MV-4-11 (cell line): ENCODE measurements around the gene KCNE4.

Source experiments
- DNase-seq: peaks from one replicate; lab custom pipeline; 2025; lab: John Stamatoyannopoulos, UW

The KCNE4 gene

DNA sequence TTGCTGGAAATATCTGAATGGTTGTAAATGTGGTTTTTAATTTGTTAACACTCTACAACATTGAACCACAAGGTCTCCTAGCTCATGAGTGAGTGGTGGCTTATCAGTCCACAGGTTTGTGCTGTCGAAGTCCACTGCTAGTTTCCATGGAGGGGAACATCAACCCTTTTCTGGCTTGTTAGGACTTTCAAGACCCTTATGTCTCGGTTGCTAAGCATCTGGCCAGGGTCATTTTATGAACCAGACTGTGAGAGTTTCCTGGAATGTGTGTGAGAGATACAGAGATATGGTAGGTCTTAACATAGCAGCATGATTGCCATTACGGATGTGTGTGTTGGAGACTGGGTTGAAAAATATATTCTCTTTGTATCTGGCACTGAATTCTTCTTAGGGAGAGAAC lies 36.9 kb downstream of the KCNE4 start:
- no peak for DNase-seq

DNA sequence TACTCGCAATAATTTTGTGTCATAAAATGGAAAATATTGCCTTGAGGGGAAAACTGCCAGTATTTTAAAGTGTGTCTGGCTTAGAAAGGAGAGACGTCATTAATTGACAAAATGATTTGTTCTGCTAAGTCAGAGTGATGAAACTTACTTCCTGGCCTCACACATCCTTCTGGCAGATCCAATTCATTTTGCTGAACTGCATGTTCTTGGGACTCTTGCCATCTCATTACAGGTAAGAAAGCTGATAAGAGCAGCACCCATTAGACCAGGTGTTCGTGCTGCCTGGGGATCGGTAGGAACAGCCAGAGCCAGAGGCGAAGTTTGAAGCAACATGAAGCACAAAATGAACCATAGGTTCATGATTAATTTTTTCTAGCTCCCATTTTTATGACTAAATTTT lies 38.0 kb downstream of the KCNE4 start:
- DNase-seq: no peak

DNA sequence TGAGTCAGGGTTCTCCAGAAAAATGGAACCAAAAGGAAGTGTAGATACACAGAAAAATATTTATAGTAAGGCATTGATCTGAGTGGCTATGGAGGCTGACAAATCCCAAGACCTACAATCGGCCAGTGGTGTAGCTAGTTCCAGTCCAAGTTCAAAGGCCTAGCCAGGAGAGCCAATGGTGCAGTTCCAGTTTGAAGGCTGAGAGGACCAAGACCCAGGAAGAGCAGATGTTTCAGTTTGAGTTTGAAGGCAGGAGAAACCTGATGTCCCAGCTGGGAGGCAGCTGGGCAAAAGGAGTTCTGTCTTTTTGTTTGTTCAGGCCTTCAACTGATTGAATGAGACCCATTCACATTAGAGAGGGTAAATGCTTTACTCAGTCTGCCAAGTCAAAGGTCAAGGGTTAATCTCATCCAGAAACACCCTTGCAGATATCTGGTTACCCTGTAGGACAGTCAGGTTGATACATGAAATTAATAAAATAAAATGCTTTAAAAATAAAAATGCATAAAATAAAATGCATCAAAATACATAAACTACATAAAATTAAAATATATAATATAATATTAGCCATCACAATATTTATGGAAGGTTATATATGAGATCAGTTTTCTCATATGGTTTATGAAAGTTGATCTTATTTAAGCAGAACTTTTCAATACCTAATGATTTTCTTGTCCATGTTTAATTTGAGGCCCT lies 38.7 kb downstream of the KCNE4 start:
- no peak for DNase-seq

- DNase-seq: no peak
These were observed 40.7 kb downstream of the KCNE4 start for GRCh38 chr2:223092667-223093066.

- no peak for DNase-seq
These were observed 41.6 kb downstream of the KCNE4 start for GRCh38 chr2:223093436-223094241.

DNA sequence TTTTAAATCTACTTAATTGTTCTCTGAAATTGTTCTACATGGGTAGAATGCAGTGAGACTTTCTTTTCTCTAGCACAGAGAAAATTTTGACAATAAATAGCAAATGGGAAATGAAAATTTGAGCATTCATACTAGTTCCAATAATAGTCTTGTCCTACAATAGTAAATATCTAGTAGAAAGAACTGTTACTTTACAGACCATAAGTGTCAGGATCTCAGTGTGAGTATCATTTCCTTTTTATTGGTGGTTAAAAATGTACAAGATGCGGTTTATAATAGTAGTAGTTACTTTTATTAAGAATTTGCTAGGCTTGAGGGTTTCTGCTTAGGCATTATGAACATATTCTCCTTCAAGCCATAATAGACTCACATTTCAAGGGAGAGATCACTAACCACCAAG lies 43.2 kb downstream of the KCNE4 start:
- no peak for DNase-seq

- DNase-seq: no peak
These were observed 44.4 kb downstream of the KCNE4 start for GRCh38 chr2:223096235-223096970.

DNA sequence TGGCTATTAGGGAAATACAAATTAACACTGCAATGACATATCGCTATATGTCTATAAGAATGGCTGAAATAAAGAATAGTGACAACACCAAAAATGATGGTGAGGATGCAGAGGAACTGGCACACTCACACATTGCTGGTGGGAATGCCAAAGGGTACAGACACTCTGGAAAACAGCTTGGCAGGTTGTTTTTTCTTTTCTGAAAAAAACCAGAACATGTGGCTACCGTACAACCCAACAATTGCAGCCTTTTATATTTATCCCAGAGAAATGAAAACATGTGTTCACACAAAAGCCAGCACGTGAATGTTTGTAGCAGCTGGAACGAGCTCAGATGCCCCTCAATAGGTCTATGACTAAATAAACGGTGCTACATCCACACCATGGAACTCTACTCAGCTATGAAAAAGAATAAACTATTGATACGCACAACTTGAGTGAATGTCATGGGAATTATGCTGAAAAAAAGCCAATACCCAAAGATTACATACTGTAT lies 45.9 kb downstream of the KCNE4 start:
- DNase-seq: no peak

DNA sequence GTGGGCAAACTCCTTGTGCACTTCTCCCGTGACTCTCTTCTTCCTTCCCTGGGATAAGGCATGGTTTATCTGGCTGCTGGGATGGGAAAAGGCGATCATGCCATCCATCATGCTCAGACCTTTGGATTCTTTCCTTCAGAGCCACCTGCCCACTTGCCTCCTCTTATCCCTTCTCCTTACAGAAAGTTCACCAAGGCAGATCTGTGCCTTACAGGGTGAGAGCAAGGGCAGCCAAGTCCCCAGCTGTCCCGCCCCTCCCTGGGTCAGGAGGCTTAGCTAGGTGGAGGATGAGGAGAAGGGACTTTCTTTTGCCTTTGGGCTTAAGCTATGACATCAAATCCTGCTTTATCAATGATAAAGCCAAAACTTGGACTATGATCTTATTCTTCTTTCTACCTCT lies 47.6 kb downstream of the KCNE4 start:
- DNase-seq: no peak

GRCh38 chr2:223100061-223100511 lies 48.1 kb downstream of the KCNE4 start:
- no peak for DNase-seq

DNA sequence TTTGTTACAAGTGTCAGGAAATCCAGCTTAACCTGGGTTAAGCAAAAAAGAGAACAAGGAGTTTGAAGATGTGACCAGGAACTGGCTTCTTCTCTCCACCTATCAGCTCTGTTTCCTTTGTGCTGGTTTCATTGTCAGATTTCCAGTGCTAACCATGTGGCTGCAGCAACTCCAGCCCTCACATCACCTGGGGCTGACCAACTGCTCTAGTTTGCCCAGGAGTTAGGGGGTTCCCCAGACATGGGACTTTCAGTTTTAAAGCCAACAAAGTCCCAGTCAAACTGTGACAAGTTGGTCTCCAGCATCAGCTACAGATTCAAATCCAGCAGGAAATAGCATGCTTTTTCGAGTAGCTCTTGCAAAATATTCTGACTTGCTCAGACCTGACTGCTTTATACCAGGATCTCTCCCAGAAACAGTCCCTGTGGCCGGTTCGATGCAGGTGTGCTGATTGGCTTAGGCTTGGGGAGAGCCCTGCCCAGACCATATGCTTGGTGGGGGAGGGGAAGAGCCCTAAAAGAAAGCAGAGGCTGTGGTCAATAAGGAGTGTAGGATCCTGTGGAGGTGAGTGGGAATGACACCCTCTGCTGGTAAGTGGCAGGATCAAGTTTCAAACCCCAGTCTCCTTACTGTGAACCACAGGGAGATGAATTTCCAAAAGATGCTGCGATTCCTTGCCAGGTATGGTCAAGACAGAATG lies 49.5 kb downstream of the KCNE4 start:
- peak; percentile 17 for DNase-seq

DNA sequence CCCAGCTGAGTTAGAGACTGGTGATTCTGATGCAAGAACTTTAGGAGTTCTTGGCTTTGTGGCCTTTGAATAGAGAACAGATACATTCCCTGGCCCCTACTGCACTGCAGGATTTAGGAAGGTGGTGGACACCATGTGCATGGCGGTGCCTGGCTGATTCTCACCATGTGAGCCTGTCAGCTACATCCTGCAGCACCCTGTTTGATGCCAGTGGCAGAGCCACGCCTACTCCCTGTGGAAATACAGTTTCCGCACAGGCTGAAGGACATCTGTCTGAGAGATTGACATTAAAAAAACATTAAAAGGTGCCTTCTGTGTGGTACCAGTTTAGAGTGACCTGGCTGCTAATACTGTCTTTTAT lies 50.0 kb downstream of the KCNE4 start:
- no peak for DNase-seq

DNA sequence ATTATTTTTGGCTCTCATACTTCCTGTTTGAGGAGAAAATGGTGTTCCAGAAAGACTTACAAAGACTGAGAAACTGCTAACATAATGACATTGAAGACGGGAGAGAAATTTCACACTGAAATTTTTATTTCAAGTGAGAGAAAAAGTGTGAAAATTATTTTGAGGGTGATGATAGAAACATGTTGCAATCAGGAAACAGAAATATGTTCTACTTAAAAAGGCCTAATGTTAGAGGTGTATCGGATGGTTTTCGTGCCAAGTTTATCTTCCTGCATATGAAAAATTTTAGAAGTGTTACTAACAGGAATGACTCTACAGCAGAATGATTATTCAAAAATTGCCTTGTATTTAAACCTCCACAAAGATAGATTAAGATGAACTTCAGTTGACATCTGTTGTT lies 50.5 kb downstream of the KCNE4 start:
- no peak for DNase-seq

GRCh38 chr2:223104336-223105132 lies 52.5 kb downstream of the KCNE4 start:
- peak; percentile 69 for DNase-seq
